Retinal pigment epithelial cell (primary cell): ENCODE measurements around the gene MCCC1.

Experiments
- DNase-seq: peaks from one replicate; pipeline ENCODE4 v3.0.0-alpha.2; 2010; ENCODE audit warnings: low read depth
- H3K4me3 ChIP-seq: 2 replicates; pipeline ENCODE4 v1.5.1; 2011; ENCODE audit warnings: mild to moderate bottlenecking, low read length, control low read depth, moderate library complexity
- CTCF ChIP-seq: conservative IDR thresholded peaks from 2 replicates; pipeline ENCODE4 v1.5.1; 2011; ENCODE audit warnings: low read depth, low read length, control low read depth, inconsistent platforms

The MCCC1 gene

GRCh38 chr3:182971637-182972036 lies 127.7 kb downstream of the MCCC1 start:
- no peak for TF ChIP-seq CTCF
- H3K4me3 ChIP-seq: no peak overlapping the region
- no peak for DNase-seq

- H3K4me3 ChIP-seq: no peak overlapping the region
- no peak for TF ChIP-seq CTCF
- DNase-seq: no peak
Measured at GRCh38 chr3:182970811-182971418, 128.4 kb downstream of the MCCC1 start.

DNA sequence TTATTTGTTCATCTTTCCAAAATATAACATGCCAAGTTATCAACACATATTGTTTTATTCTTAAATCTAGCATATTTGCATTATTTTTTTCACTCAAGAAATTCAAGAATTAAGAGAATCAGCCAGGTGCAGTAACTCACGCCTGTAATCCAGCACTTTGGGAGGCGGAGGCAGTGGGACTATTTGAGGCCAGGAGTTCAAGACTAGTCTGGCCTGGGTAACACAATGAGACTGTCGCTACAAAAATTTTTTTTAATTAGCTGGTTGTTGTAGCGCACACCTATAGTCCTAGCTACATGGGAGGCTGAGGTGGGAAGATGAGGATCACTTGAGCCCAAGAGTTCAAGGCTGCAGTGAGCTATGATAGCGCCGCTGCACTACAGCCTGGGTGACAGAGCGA lies 129.4 kb downstream of the MCCC1 start:
- H3K4me3 ChIP-seq: no peak overlapping the region
- no peak for DNase-seq
- no peak for TF ChIP-seq CTCF

- DNase-seq: no peak
- H3K4me3 ChIP-seq: no peak overlapping the region
- TF ChIP-seq CTCF: no peak
Measured at GRCh38 chr3:182969277-182969676, 130.0 kb downstream of the MCCC1 start.

DNA sequence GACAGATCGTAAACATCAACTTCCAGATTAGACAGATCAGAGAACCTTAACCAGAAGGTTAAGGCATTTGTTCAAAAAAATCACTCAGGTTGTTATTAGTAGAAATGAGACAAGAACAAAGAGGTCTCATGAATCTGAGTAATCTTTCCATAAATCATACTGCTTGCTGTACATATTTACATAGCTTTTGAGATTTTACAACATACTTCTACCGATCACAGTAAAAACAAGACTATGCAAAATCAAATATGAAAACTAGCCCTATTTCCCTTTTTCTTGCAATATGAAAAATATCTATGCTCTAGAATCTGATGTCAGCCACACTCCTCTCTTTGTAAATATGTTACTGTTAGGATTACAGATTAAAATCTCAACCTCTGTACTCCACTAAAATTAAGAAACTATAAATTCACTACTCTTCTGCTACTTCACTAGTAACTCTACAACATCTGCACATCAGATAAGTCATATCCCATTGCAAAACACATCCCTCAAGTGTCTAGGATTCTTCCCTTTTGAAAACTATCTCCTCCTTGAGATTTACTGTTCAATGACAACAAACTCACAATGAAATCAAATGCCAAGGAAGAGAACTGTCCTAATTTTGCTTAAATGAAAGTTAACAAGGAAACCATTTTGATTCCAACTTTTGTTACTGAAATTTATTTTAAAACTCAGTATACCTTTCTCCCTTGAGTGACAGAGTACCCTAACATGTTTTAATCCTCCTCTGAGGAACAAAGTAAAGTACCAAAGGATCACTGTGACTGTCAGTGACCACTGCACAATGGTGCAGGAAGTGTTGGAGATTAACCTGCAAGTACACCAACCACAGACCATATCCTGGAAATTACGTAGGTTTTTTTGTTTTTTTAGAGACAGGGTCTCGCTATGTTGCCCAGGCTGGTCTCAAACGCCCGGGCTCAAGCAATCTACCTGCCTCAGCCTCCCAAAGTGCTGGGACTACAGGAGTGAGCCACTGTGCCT lies 131.8 kb downstream of the MCCC1 start:
- no peak overlapping the region for H3K4me3 ChIP-seq
- DNase-seq: no peak
- no peak for TF ChIP-seq CTCF

- no peak overlapping the region for H3K4me3 ChIP-seq
- no peak for DNase-seq
- TF ChIP-seq CTCF: no peak
Measured at GRCh38 chr3:182965861-182966366, 133.4 kb downstream of the MCCC1 start.
